Bronchial epithelial cell (primary cell): ENCODE results near the gene AP1S3. TPM values are rescaled to one million over a fixed set of nuclear protein-coding genes. Genes with fewer than 3 reads are reported as not detected.
A peak's percentile ranks its signal among the peaks of the same experiment; 100 is the strongest.

Experiments
- DNase-seq: peaks from one replicate; pipeline ENCODE4 v3.0.0-alpha.2; 2010; ENCODE audit warnings: low read depth
- FAIRE-seq: peaks from 2 replicates; lab custom pipeline; 2011; peaks lifted over from hg19 to GRCh38; lab: Jason Lieb, UNC
- H3K27me3 ChIP-seq: 2 replicates; pipeline ENCODE4 v1.5.1; 2011; ENCODE audit warnings: low read length; ENCODE audit not compliant: control insufficient read depth, insufficient read depth
- H3K36me3 ChIP-seq: 2 replicates; pipeline ENCODE4 v1.5.1; 2011; ENCODE audit warnings: low read length; ENCODE audit not compliant: control insufficient read depth, insufficient read depth
- H3K4me3 ChIP-seq: 2 replicates; pipeline ENCODE4 v1.5.1; 2011; ENCODE audit warnings: mild to moderate bottlenecking, low read depth, low read length, control low read depth
- total RNA-seq: library from RNA; depleted of rRNA; stranded (reverse); fragments of >200 nt; gene quantifications from 2 replicates; pipeline ENCODE4 v1.2.1, GENCODE V29; 2014
- TF ChIP-seq, protein P1 (sequence below): IDR thresholded peaks from 2 replicates; pipeline ENCODE4 v1.5.1; 2011; ENCODE audit warnings: mild to moderate bottlenecking, moderate library complexity, low read length, control low read depth, inconsistent platforms; ENCODE audit not compliant: insufficient read depth, severe bottlenecking

AP1S3 gene
- total RNA-seq, 1 donor from 2014 or later = 59.5 TPM

DNA sequence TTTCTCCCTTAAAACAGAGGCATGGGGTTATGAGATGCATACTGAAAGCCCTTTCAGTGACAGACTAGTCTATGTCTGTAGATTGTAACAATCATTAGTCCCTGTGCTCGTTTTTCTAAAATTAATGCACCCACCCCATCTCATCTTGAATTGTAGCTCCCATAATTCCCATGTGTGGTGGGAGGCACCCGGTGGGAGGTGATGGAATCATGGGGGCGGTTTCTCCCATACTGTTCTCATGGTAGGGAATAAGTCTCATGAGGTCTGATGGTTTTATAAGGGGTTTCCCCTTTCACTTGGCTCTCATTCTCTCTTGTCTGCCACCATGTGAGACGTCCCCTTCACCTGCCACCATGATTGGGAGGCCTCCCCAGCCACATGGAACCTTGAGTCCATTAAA is 100.9 kb downstream of the AP1S3 start:
- Histone ChIP-seq H3K27me3 (no peaks in the 10 kb centered on the region), H3K4me3 (no peak overlapping the region), H3K36me3 (no peaks in the 10 kb centered on the region)
- FAIRE-seq = no peak
- TF ChIP-seq, protein P1, sequence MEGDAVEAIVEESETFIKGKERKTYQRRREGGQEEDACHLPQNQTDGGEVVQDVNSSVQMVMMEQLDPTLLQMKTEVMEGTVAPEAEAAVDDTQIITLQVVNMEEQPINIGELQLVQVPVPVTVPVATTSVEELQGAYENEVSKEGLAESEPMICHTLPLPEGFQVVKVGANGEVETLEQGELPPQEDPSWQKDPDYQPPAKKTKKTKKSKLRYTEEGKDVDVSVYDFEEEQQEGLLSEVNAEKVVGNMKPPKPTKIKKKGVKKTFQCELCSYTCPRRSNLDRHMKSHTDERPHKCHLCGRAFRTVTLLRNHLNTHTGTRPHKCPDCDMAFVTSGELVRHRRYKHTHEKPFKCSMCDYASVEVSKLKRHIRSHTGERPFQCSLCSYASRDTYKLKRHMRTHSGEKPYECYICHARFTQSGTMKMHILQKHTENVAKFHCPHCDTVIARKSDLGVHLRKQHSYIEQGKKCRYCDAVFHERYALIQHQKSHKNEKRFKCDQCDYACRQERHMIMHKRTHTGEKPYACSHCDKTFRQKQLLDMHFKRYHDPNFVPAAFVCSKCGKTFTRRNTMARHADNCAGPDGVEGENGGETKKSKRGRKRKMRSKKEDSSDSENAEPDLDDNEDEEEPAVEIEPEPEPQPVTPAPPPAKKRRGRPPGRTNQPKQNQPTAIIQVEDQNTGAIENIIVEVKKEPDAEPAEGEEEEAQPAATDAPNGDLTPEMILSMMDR = no peak
- DNase-seq = no peak

DNA sequence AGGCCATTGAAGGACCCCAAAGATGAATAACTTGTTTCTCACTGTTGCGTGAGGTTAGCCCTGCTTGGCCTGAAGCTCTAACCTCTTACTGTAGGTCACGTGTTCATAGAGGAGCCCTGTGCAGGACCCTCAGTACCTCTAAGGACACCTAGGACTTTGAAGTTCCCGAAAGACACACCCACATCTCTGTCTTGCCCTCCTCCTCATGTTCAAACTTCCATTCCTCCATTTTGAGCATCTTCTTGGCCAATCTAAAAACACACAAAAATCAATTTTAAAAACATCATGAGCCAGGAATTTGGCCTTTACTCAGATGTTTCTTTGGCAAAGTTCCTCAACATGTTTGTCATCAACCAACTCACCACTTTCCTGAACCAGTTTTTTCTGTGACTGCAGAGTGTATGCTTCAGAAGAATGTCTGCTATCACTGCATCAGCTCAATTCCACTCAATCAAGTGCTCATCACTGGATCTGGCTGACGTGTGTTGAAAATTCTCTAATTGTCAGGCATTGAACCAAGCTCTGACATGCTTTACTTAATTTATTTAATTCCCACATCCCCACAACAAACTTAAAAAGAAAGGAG is 101.6 kb downstream of the AP1S3 start:
- FAIRE-seq (peak; percentile 75), DNase-seq (peak; percentile 89)
- no peaks in the 10 kb centered on the region for H3K27me3 ChIP-seq
- H3K4me3 ChIP-seq = no peak overlapping the region
- no peaks in the 10 kb centered on the region for H3K36me3 ChIP-seq
- TF ChIP-seq, protein P1 = no peak

DNA sequence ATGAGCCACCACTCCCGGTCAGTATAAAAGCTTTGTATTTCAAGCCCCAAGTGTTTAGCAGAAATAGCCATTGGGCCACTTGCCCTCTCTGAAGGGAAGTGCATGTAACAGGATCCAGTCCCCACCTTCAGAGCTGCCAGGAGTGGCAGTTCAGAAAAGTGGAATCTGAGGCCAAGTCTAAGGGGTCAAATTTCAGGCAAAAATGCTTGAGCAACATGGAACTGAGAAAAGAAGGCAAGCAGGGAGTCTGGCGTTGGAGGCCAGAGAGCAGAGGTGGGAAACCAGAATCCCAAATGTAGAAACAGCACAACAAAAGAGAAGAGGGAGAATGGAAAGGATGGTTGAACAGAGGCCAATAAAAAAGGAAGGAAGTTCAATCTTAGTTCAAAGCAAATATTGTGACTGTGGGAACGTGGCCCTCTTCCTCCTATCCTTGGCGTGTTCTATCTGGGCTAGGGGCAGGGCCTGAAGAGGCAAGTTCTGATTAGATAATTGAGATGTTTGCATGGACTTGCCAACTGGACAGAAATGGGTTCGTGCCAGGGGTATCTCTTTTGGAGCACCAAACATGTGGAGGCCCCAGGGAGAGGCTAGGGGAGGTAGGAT is 102.2 kb downstream of the AP1S3 start:
- FAIRE-seq (no peak), DNase-seq (peak; percentile 37)
- no peaks in the 10 kb centered on the region for H3K36me3 ChIP-seq
- no peaks in the 10 kb centered on the region for H3K27me3 ChIP-seq
- TF ChIP-seq, protein P1 = no peak
- no peak overlapping the region for H3K4me3 ChIP-seq

DNA sequence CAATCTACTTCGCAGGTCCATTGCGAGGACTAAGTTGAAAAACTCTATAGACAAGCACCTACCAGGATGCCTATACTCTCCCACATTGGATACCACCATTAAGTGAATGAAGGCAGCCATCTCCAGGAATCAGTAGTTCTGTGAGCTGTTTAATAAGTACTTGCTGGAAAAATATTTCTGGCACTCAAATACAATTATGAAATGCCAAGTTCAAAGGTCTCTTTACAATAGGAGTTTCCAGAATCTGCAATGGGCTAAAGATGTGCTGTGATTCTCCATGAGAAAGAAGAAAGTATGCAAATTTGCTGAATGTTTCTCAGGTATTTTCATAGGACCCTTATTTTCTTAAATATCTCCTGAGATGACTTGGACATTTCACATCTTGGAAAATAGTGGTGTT is 103.0 kb downstream of the AP1S3 start:
- H3K36me3 ChIP-seq = no peaks in the 10 kb centered on the region
- TF ChIP-seq, protein P1 = no peak
- no peaks in the 10 kb centered on the region for H3K27me3 ChIP-seq
- no peak overlapping the region for H3K4me3 ChIP-seq
- DNase-seq (no peak), FAIRE-seq (no peak)

DNA sequence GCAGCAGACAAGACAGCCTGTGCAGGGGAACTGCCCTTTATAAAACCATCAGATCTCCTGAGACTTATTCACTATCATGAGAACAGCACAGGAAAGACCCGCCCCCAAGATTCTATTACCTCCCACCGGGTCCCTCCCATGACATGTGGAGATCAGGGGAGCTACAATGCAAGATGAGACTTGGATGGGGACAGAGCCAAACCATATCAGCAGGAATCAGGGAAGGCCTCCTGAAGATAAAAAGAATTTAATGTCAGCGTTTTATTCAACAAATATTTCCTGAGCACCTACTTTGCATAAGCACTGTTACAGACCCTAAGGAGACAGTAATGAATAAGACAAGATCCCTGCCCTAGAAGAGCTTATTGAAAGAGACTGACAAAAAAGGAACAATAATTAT is 105.0 kb downstream of the AP1S3 start:
- Histone ChIP-seq H3K27me3 (no peaks in the 10 kb centered on the region), H3K4me3 (no peak overlapping the region), H3K36me3 (no peaks in the 10 kb centered on the region)
- DNase-seq (no peak), FAIRE-seq (no peak)
- TF ChIP-seq, protein P1 = no peak
